Measurements from ENCODE around the gene HSPA1L.
"Not testable (repeated sequence)": the region's sequence is repeated elsewhere in the genome, so short reads cannot be mapped to it uniquely, and the experiment has no call there.

DNA sequence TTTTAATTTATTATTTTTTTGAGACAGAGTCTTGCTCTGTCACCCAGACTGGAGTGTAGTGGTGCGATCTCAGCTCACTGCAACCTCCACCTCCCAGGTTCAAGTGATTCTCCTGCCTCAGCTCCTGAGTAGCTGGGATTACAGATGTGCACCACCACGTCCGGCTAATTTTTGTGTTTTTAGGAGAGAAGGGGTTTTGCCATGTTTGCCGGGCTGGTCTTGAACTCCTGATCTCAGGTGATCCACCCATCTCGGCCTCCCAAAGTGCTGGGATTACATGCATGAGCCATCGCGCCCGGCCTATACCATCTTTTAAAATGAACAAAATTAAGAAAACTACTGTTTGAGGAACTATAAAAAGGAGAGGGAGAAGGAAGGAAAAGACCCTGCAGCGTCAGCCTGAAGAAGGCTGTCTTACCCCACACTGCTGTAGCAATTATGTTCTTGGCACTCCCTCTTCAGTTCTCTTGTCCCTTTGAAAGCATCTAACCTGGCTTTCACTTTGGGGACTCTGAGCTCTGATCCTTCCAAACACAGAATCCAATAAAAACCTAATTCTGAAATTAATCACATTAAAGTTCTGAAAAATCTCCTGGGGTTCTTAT lies 8.6 kb upstream of the HSPA1L start:
- TF ChIP-seq, protein P1, sequence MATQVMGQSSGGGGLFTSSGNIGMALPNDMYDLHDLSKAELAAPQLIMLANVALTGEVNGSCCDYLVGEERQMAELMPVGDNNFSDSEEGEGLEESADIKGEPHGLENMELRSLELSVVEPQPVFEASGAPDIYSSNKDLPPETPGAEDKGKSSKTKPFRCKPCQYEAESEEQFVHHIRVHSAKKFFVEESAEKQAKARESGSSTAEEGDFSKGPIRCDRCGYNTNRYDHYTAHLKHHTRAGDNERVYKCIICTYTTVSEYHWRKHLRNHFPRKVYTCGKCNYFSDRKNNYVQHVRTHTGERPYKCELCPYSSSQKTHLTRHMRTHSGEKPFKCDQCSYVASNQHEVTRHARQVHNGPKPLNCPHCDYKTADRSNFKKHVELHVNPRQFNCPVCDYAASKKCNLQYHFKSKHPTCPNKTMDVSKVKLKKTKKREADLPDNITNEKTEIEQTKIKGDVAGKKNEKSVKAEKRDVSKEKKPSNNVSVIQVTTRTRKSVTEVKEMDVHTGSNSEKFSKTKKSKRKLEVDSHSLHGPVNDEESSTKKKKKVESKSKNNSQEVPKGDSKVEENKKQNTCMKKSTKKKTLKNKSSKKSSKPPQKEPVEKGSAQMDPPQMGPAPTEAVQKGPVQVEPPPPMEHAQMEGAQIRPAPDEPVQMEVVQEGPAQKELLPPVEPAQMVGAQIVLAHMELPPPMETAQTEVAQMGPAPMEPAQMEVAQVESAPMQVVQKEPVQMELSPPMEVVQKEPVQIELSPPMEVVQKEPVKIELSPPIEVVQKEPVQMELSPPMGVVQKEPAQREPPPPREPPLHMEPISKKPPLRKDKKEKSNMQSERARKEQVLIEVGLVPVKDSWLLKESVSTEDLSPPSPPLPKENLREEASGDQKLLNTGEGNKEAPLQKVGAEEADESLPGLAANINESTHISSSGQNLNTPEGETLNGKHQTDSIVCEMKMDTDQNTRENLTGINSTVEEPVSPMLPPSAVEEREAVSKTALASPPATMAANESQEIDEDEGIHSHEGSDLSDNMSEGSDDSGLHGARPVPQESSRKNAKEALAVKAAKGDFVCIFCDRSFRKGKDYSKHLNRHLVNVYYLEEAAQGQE (IDR thresholded peaks at IDR 0.05; ENCODE audit: low read depth), result not testable (repeated sequence)
- TF ChIP-seq ZFX (IDR thresholded peaks at IDR 0.05); CTCF (IDR thresholded peaks at IDR 0.05 in 2 of 3, conservative IDR thresholded peaks at IDR 0.05 in 1 of 3; ENCODE audit: borderline replicate concordance in 1 of 3, insufficient read depth in 1 of 3, low read depth in 2 of 3, low read length in 2 of 3); POLR2AphosphoS5 (IDR thresholded peaks at IDR 0.05; ENCODE audit: low read depth, low read length); POLR2A (IDR thresholded peaks at IDR 0.05; ENCODE audit: borderline replicate concordance, extremely low read depth, insufficient read depth, insufficient read length); JUND (IDR thresholded peaks at IDR 0.05); CEBPB (IDR thresholded peaks at IDR 0.05; ENCODE audit: low read depth); RAD21 (IDR thresholded peaks at IDR 0.05; ENCODE audit: low read depth); ELF1 (IDR thresholded peaks at IDR 0.05; ENCODE audit: borderline replicate concordance, low read depth); EZH2 (IDR thresholded peaks at IDR 0.05); ZNF274 (IDR thresholded peaks at IDR 0.05; ENCODE audit: low read depth, low read length): not testable (repeated sequence)
- TF ChIP-seq, protein P2, sequence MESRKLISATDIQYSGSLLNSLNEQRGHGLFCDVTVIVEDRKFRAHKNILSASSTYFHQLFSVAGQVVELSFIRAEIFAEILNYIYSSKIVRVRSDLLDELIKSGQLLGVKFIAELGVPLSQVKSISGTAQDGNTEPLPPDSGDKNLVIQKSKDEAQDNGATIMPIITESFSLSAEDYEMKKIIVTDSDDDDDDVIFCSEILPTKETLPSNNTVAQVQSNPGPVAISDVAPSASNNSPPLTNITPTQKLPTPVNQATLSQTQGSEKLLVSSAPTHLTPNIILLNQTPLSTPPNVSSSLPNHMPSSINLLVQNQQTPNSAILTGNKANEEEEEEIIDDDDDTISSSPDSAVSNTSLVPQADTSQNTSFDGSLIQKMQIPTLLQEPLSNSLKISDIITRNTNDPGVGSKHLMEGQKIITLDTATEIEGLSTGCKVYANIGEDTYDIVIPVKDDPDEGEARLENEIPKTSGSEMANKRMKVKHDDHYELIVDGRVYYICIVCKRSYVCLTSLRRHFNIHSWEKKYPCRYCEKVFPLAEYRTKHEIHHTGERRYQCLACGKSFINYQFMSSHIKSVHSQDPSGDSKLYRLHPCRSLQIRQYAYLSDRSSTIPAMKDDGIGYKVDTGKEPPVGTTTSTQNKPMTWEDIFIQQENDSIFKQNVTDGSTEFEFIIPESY (IDR thresholded peaks at IDR 0.05; ENCODE audit: extremely low read depth, insufficient replicate concordance, low read length), result not testable (repeated sequence)
